IPS-20b (cell line): ENCODE measurements around the gene MIB1.
"Not testable (repeated sequence)": the region's sequence is repeated elsewhere in the genome, so short reads cannot be mapped to it uniquely, and the experiment has no call there.

Experiments used
- H3K27ac ChIP-seq: one replicate; pipeline ENCODE4 v1.5.1; 2013; ENCODE audit warnings: low read length
- H3K27me3 ChIP-seq: 2 replicates; pipeline ENCODE4 v1.6.1; 2013; ENCODE audit warnings: mild to moderate bottlenecking, low read length, inconsistent platforms; ENCODE audit not compliant: insufficient read depth
- H3K36me3 ChIP-seq: 2 replicates; pipeline ENCODE4 v1.6.1; 2013; ENCODE audit warnings: low read depth, mild to moderate bottlenecking, inconsistent platforms, low read length, moderate library complexity; ENCODE audit not compliant: insufficient read depth
- H3K4me1 ChIP-seq: 2 replicates; pipeline ENCODE4 v1.6.1; 2013; ENCODE audit warnings: mild to moderate bottlenecking, control low read depth, inconsistent platforms, low read length, moderate library complexity; ENCODE audit not compliant: insufficient read depth
- H3K4me3 ChIP-seq: 2 replicates; pipeline ENCODE4 v1.5.1; 2013; ENCODE audit warnings: mild to moderate bottlenecking, low read length, inconsistent platforms
- H3K9ac ChIP-seq: 2 replicates; pipeline ENCODE4 v1.6.1; 2013; ENCODE audit warnings: low read depth, mild to moderate bottlenecking, inconsistent platforms, low read length, moderate library complexity
- H3K9me3 ChIP-seq: 2 replicates; pipeline ENCODE4 v1.6.1; 2013; ENCODE audit warnings: mild to moderate bottlenecking, low read depth, low read length, inconsistent platforms; ENCODE audit not compliant: insufficient read depth

The MIB1 gene

GRCh38 chr18:21725201-21725600 lies 15.4 kb upstream of the MIB1 start:
- Histone ChIP-seq H3K27me3 (no peaks in the 10 kb centered on the region), H3K9me3 (no peaks in the 10 kb centered on the region), H3K4me1 (no peaks in the 10 kb centered on the region), H3K27ac (no peak overlapping the region), H3K36me3 (no peaks in the 10 kb centered on the region), H3K9ac (no peak overlapping the region), H3K4me3 (no peak overlapping the region)

GRCh38 chr18:21727702-21728101 lies 12.9 kb upstream of the MIB1 start:
- Histone ChIP-seq H3K27me3 (no peaks in the 10 kb centered on the region), H3K27ac (no peak overlapping the region), H3K4me3 (no peak overlapping the region), H3K36me3 (no peaks in the 10 kb centered on the region), H3K9ac (no peak overlapping the region), H3K4me1 (no peaks in the 10 kb centered on the region), H3K9me3 (no peaks in the 10 kb centered on the region)

GRCh38 chr18:21733011-21733410 lies 7.6 kb upstream of the MIB1 start:
- H3K4me1 ChIP-seq, result peaks cover 3% of the 10 kb centered on the region; the same call in 1 of the 2 replicates
- H3K36me3 ChIP-seq, result no peaks in the 10 kb centered on the region
- no peaks in the 10 kb centered on the region for H3K9me3 ChIP-seq
- no peak overlapping the region for H3K27ac ChIP-seq
- H3K27me3 ChIP-seq, result no peaks in the 10 kb centered on the region
- no peak overlapping the region for H3K9ac ChIP-seq
- H3K4me3 ChIP-seq, result no peak overlapping the region

GRCh38 chr18:21735452-21736015 lies 5.1 kb upstream of the MIB1 start:
- Histone ChIP-seq H3K9ac (peak overlapping the region; percentile 63; the same call in 1 of the 2 replicates), H3K27ac (peak overlapping the region; percentile 7), H3K36me3 (no peaks in the 10 kb centered on the region), H3K4me1 (peaks cover 8% of the 10 kb centered on the region; the same call in 1 of the 2 replicates), H3K27me3 (no peaks in the 10 kb centered on the region), H3K4me3 (peak overlapping the region; percentile 35; the same call in 1 of the 2 replicates), H3K9me3 (no peaks in the 10 kb centered on the region)

GRCh38 chr18:21736926-21737325 lies 3.7 kb upstream of the MIB1 start:
- H3K27me3 ChIP-seq, H3K4me1 ChIP-seq: not testable (repeated sequence)

GRCh38 chr18:21739604-21740537 lies 721 bp upstream of the MIB1 start:
- no peak overlapping the region for H3K27ac ChIP-seq
- H3K9ac ChIP-seq, result peak overlapping the region; percentile 50; the same call in 1 of the 2 replicates

More at GRCh38 chr18:21736926-21737325, 3.7 kb upstream of the MIB1 start:
- H3K4me3 ChIP-seq, H3K9ac ChIP-seq, H3K9me3 ChIP-seq, H3K36me3 ChIP-seq, H3K27ac ChIP-seq: not testable (repeated sequence)

GRCh38 chr18:21741312-21741561 lies 645 bp downstream of the MIB1 start:
- Histone ChIP-seq H3K4me3 (peak overlapping the region; percentile 87; the same call in 1 of the 2 replicates), H3K27ac (no peak overlapping the region), H3K4me1 (peaks cover 11% of the 10 kb centered on the region)

More at GRCh38 chr18:21739604-21740537, 721 bp upstream of the MIB1 start:
- peak overlapping the region; percentile 87; the same call in 1 of the 2 replicates for H3K4me3 ChIP-seq
- H3K27me3 ChIP-seq, result no peaks in the 10 kb centered on the region
- H3K36me3 ChIP-seq, result no peaks in the 10 kb centered on the region
- H3K4me1 ChIP-seq, result peaks cover 10% of the 10 kb centered on the region; the same call in 1 of the 2 replicates
- no peaks in the 10 kb centered on the region for H3K9me3 ChIP-seq

GRCh38 chr18:21741562-21742314 lies 1.1 kb downstream of the MIB1 start:
- peaks cover 16% of the 10 kb centered on the region for H3K4me1 ChIP-seq
- no peak overlapping the region for H3K27ac ChIP-seq
- H3K27me3 ChIP-seq, result no peaks in the 10 kb centered on the region
- no peaks in the 10 kb centered on the region for H3K9me3 ChIP-seq
- H3K9ac ChIP-seq, result peak overlapping the region; percentile 94; the same call in 1 of the 2 replicates
- peak overlapping the region; percentile 87 for H3K4me3 ChIP-seq
- no peaks in the 10 kb centered on the region for H3K36me3 ChIP-seq

More at GRCh38 chr18:21741312-21741561, 645 bp downstream of the MIB1 start:
- peak overlapping the region; percentile 94; the same call in 1 of the 2 replicates for H3K9ac ChIP-seq
- H3K27me3 ChIP-seq, result no peaks in the 10 kb centered on the region
- no peaks in the 10 kb centered on the region for H3K36me3 ChIP-seq
- no peaks in the 10 kb centered on the region for H3K9me3 ChIP-seq

- H3K9me3 ChIP-seq, result no peaks in the 10 kb centered on the region
- no peaks in the 10 kb centered on the region for H3K27me3 ChIP-seq
- H3K27ac ChIP-seq, result no peak overlapping the region
- H3K4me1 ChIP-seq, result peaks cover 21% of the 10 kb centered on the region
- H3K4me3 ChIP-seq, result peak overlapping the region; percentile 87
- H3K9ac ChIP-seq, result peak overlapping the region; percentile 94; the same call in 1 of the 2 replicates
- no peaks in the 10 kb centered on the region for H3K36me3 ChIP-seq
Measured at GRCh38 chr18:21742315-21742687, 1.7 kb downstream of the MIB1 start.

GRCh38 chr18:21743166-21743832 lies 2.7 kb downstream of the MIB1 start:
- H3K36me3 ChIP-seq, result no peaks in the 10 kb centered on the region
- no peaks in the 10 kb centered on the region for H3K27me3 ChIP-seq
- peak overlapping the region; percentile 87 for H3K4me3 ChIP-seq
- peaks cover 28% of the 10 kb centered on the region for H3K4me1 ChIP-seq
- no peaks in the 10 kb centered on the region for H3K9me3 ChIP-seq
- no peak overlapping the region for H3K27ac ChIP-seq
- H3K9ac ChIP-seq, result 0 out of 2 replicates have a peak overlapping the region, but pooled peaks have one; percentile 17

- no peaks in the 10 kb centered on the region for H3K36me3 ChIP-seq
- no peaks in the 10 kb centered on the region for H3K9me3 ChIP-seq
- H3K4me3 ChIP-seq, result no peak overlapping the region
- H3K27me3 ChIP-seq, result no peaks in the 10 kb centered on the region
- peaks cover 24% of the 10 kb centered on the region for H3K4me1 ChIP-seq
- H3K27ac ChIP-seq, result no peak overlapping the region
- no peak overlapping the region for H3K9ac ChIP-seq
Measured at GRCh38 chr18:21745231-21745630, 4.6 kb downstream of the MIB1 start.
